HG03025 (cell line): ENCODE data around the gene TSC1.

Experiments
- ATAC-seq: cut with Tn5 transposase; IDR thresholded peaks from one replicate; pipeline ENCODE4 v1.9.1; 2021; ENCODE audit warnings: mild to moderate bottlenecking, moderate library complexity; ENCODE audit not compliant: unreplicated experiment, low FRiP score

The TSC1 gene

GRCh38 chr9:132873403-132873802, 71.0 kb downstream of the TSC1 start:
- no peak for ATAC-seq

GRCh38 chr9:132869266-132869665, 75.2 kb downstream of the TSC1 start:
- ATAC-seq: no peak

- no peak for ATAC-seq
These were observed 77.5 kb downstream of the TSC1 start for GRCh38 chr9:132866898-132867297.

- ATAC-seq: no peak
These were observed 79.7 kb downstream of the TSC1 start for GRCh38 chr9:132864691-132865090.

GRCh38 chr9:132864277-132864676, 80.1 kb downstream of the TSC1 start:
- ATAC-seq: no peak

GRCh38 chr9:132863096-132863495, 81.3 kb downstream of the TSC1 start:
- ATAC-seq: no peak

GRCh38 chr9:132862533-132862932, 81.9 kb downstream of the TSC1 start:
- no peak for ATAC-seq

- ATAC-seq: no peak
These were observed 82.8 kb downstream of the TSC1 start for GRCh38 chr9:132861666-132862065.

GRCh38 chr9:132858751-132859150, 85.7 kb downstream of the TSC1 start:
- ATAC-seq: no peak

- no peak for ATAC-seq
These were observed 86.6 kb downstream of the TSC1 start for GRCh38 chr9:132857616-132858342.

- no peak for ATAC-seq
These were observed 87.4 kb downstream of the TSC1 start for GRCh38 chr9:132857031-132857430.

GRCh38 chr9:132855904-132856303, 88.5 kb downstream of the TSC1 start:
- ATAC-seq: no peak

GRCh38 chr9:132854832-132855231, 89.6 kb downstream of the TSC1 start:
- no peak for ATAC-seq

- no peak for ATAC-seq
These were observed 90.9 kb downstream of the TSC1 start for GRCh38 chr9:132853482-132853881.

GRCh38 chr9:132849185-132849706, 95.2 kb downstream of the TSC1 start:
- ATAC-seq: no peak

GRCh38 chr9:132846918-132847515, 97.4 kb downstream of the TSC1 start:
- no peak for ATAC-seq

- ATAC-seq: no peak
These were observed 98.1 kb downstream of the TSC1 start for GRCh38 chr9:132846109-132846917.

- no peak for ATAC-seq
These were observed 102.0 kb downstream of the TSC1 start for GRCh38 chr9:132842124-132843044.
